Femur (tissue), 1 donor: ENCODE data around the gene CAP2.
"Not testable (repeated sequence)": the region's sequence is repeated elsewhere in the genome, so short reads cannot be mapped to it uniquely, and the experiment has no call there.

Experiments
- DNase-seq: peaks from one replicate; pipeline ENCODE4 v3.0.0-alpha.2; 2017

Gene CAP2

GRCh38 chr6:17405181-17405943 lies 12.0 kb downstream of the CAP2 start:
- DNase-seq: not testable (repeated sequence)

- DNase-seq: no peak
Measured at GRCh38 chr6:17405944-17406245, 12.5 kb downstream of the CAP2 start.

- no peak for DNase-seq
Measured at GRCh38 chr6:17408081-17408480, 14.7 kb downstream of the CAP2 start.

- no peak for DNase-seq
Measured at GRCh38 chr6:17410281-17410680, 16.9 kb downstream of the CAP2 start.

DNA sequence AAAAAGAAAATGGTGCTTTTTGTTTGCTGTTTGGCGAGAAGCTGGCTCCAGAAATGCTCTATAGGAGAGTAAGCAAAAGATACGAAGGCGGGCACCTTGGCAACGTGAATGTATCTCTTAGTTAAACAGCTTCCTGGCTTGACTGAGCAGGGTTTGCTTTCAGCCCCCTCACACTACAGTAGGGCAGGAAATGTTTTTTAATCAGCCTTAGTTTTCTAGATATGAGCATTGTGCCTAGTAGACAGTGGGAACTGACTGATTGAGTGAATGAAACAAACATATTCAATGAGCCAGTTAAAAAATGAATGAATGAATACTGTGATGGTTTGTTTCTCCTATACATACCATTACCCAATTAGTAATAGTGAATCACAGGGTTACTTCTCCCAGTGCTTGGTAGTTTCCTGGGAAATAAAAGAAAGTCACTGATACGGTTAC lies 19.9 kb downstream of the CAP2 start:
- DNase-seq: no peak

DNA sequence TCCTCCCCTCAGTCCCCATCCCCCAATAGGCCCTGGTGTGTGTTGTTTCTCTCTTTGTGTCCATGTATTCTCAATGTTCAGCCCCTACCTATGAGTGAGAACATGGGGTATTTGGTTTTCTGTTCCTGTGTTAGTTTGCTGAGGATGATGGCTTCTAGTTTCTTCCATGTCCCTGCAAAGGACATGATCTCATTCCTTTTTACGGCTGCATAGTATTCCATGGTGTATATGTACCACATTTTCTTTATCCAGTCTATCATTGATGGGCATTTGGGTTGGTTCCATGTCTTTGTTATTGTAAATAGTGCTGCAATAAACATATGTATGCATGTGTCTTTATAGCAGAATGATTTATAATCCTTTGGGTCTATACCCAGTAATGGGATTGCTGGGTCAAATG lies 21.0 kb downstream of the CAP2 start:
- DNase-seq: not testable (repeated sequence)

- DNase-seq: no peak
Measured at GRCh38 chr6:17415321-17415720, 21.9 kb downstream of the CAP2 start.

DNA sequence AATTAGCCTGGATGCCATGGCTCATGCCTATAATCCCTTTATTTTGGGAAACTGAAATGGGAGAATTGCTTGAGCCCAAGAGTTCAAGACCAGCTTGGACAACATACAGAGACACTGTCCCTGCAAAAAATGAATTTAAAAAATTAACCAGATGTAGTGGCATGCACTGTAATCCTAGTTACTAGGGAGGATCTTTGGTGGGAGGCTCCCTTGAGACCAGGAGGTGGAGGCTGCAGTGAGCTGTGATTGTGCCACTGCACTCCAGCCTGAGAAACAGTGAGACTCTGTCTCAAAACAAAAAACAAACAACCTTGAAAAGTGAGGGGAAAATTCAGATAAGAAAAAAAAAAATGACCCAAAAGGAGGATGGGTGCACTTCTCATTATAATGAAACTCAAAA lies 23.4 kb downstream of the CAP2 start:
- no peak for DNase-seq

- peak; percentile 27 for DNase-seq
Measured at GRCh38 chr6:17417817-17418216, 24.4 kb downstream of the CAP2 start.

GRCh38 chr6:17418281-17419188 lies 25.1 kb downstream of the CAP2 start:
- peak; percentile 23 for DNase-seq

GRCh38 chr6:17419189-17419575 lies 25.8 kb downstream of the CAP2 start:
- no peak for DNase-seq

DNA sequence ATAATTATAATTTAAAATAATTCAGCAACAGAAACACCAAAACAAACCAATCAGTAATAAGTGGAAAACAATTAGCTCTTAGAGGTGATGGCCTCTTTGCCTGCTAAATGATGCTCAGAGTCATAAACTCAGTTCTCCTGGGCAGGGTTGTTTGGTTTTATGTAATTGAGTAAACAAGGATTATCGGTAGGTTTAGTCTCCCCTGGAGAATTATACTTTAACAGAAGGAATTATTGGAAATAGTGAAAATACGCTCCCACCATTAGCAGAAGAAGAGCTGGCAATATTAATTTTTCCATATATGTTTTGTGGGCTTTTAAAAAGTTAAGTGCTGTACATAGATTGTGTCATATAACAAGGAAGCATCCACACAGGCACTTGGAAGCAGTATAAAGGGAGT lies 27.0 kb downstream of the CAP2 start:
- DNase-seq: no peak

DNA sequence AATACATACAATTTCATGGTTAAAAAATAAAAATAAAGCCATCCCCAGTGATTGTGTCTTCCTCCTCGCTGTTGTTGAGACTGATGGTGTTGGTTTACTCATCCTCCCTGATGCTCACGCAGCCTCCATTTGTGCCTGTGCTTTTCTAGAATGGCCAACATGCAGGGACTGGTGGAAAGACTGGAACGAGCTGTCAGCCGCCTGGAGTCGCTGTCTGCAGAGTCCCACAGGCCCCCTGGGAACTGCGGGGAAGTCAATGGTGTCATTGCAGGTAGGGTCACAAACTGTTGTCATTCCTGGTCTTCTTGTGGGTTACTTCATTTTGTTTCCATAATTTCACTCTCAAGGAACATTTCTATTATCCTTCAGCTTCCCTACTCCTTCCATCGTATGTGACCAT lies 28.0 kb downstream of the CAP2 start:
- DNase-seq: no peak

DNA sequence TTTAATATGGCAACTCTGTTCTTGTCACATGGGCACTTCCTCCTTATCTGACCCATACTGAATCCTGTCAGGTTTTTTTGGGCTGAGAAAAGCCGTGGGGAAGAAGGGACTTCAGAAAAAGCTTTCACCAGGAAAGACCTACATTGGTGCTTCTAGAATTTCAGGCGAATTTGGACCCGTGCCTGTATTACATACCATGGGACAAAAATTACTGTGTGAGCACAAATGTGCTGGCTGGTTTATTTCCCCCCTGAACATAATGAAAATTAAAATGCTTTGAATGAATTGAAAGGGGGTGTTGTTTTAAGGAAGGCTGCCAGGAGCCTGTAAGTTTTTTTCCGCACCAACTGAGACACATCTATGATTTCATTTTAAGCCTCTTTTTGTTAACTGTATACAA lies 29.6 kb downstream of the CAP2 start:
- DNase-seq: peak; percentile 52

- DNase-seq: no peak
Measured at GRCh38 chr6:17427062-17427461, 33.7 kb downstream of the CAP2 start.

DNA sequence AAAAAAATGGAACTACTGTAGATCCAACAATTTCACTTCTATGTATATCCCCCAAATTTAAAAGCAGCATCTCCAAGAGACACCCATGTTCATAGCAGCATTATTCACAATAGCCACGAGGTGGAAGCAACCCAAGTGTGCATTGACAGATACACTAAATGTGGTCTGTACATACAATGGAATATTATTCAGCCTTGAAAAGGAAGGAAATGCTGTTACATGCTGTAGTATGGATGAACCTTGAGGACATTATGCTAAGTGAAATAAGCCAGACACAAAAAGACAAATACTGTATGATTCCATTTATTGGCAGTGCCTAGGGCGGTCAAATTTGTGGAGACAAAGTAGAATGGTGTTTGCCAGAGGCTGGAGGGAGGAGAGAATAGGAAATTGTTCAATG lies 34.2 kb downstream of the CAP2 start:
- no peak for DNase-seq

GRCh38 chr6:17428595-17429120 lies 35.3 kb downstream of the CAP2 start:
- DNase-seq: not testable (repeated sequence)

- peak; percentile 69 for DNase-seq
Measured at GRCh38 chr6:17429383-17430061, 36.1 kb downstream of the CAP2 start.

DNA sequence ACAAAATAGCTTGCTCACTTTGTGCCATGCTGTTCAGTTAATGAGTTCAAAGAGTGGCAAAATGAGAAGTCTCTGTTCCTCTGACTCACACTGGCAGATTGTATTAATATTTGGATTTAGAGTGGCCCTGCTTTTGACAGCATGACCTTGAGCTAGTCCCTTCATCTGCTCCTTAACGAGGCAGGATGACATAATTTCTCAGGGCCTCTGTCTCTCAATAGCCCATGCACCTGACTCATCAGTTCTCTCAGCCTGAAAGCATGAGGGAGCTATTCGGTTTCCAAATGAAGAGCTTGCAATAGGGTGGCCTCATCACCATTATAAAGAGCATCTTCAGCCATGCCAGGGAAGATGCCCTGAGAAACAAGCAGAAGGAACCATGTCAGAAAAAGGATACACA lies 38.2 kb downstream of the CAP2 start:
- no peak for DNase-seq

GRCh38 chr6:17432356-17432755 lies 39.0 kb downstream of the CAP2 start:
- no peak for DNase-seq

DNA sequence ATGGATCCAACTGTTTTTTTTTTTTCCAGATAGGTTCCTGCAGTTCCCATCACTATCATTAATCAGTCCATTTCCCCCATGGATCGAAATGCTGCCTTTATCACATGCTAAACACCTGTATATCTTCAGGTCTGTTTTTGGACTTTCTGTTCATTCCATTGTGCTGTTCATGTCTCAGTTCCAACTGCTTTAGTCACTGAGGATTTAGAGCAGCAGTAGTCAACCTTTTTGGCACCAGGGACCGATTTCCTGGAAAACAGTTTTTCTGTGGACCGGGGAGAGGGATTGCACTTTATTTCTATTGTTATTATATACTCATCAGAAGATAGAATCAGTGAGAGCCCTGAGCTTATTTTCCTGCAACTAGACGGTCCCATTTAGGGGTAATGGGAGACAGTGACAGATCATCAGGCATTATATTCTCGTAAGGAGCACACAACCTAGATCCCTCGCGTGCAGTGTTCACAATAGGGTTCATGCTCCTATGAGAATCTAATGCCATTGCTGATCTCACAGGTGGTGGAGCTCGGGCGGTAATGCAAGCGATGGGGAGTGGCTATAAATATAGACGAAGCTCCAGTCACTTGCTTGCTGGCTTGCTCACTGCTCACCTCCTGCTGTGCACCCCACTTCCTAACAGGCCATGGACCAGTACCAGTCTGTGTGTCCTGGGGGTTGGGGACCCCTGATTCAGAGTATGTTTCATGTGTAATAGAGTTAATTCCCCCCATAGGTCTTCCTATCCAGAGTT lies 46.0 kb downstream of the CAP2 start:
- no peak for DNase-seq

GRCh38 chr6:17440811-17441210 lies 47.4 kb downstream of the CAP2 start:
- not testable (repeated sequence) for DNase-seq

- no peak for DNase-seq
Measured at GRCh38 chr6:17442196-17442595, 48.8 kb downstream of the CAP2 start.
